Kidney glomerular epithelial cell (primary cell): Measurements from ENCODE around the gene XRCC6.
"Not testable (repeated sequence)": the region's sequence is repeated elsewhere in the genome, so short reads cannot be mapped to it uniquely, and the experiment has no call there.

ENCODE experiments used
- DNase-seq: peaks from one replicate; lab custom pipeline; 2025; lab: John Stamatoyannopoulos, UW

Gene XRCC6

GRCh38 chr22:41650821-41651220 is 29.7 kb downstream of the XRCC6 start:
- DNase-seq, result no peak

- DNase-seq, result no peak
Observed at GRCh38 chr22:41654322-41654721, 33.2 kb downstream of the XRCC6 start.

GRCh38 chr22:41656556-41656955 is 35.5 kb downstream of the XRCC6 start:
- DNase-seq, result no peak

- DNase-seq, result no peak
Observed at GRCh38 chr22:41657709-41658108, 36.6 kb downstream of the XRCC6 start.

GRCh38 chr22:41658869-41659268 is 37.8 kb downstream of the XRCC6 start:
- no peak for DNase-seq

GRCh38 chr22:41659941-41660340 is 38.8 kb downstream of the XRCC6 start:
- no peak for DNase-seq

GRCh38 chr22:41660416-41660815 is 39.3 kb downstream of the XRCC6 start:
- DNase-seq, result no peak

- DNase-seq, result no peak
Observed at GRCh38 chr22:41661088-41661487, 40.0 kb downstream of the XRCC6 start.

GRCh38 chr22:41661713-41662112 is 40.6 kb downstream of the XRCC6 start:
- DNase-seq, result no peak

GRCh38 chr22:41663594-41663993 is 42.5 kb downstream of the XRCC6 start:
- DNase-seq, result not testable (repeated sequence)

GRCh38 chr22:41664490-41664889 is 43.4 kb downstream of the XRCC6 start:
- DNase-seq, result no peak

- DNase-seq, result no peak
Observed at GRCh38 chr22:41664951-41665350, 43.9 kb downstream of the XRCC6 start.

GRCh38 chr22:41668971-41669911 is 48.1 kb downstream of the XRCC6 start:
- peak; percentile 69 for DNase-seq

- not testable (repeated sequence) for DNase-seq
Observed at GRCh38 chr22:41672096-41672495, 51.0 kb downstream of the XRCC6 start.

GRCh38 chr22:41672780-41673509 is 51.9 kb downstream of the XRCC6 start:
- DNase-seq, result no peak

GRCh38 chr22:41674846-41675340 is 53.8 kb downstream of the XRCC6 start:
- no peak for DNase-seq

- no peak for DNase-seq
Observed at GRCh38 chr22:41676134-41676533, 55.0 kb downstream of the XRCC6 start.

- DNase-seq, result no peak
Observed at GRCh38 chr22:41681616-41682015, 60.5 kb downstream of the XRCC6 start.

- peak; percentile 24 for DNase-seq
Observed at GRCh38 chr22:41682033-41682807, 61.1 kb downstream of the XRCC6 start.

GRCh38 chr22:41683052-41683451 is 62.0 kb downstream of the XRCC6 start:
- DNase-seq, result no peak

GRCh38 chr22:41683616-41684015 is 62.5 kb downstream of the XRCC6 start:
- no peak for DNase-seq

- no peak for DNase-seq
Observed at GRCh38 chr22:41684194-41684593, 63.1 kb downstream of the XRCC6 start.
